ENCODE measurements around the gene TEX101.
"Not testable (repeated sequence)": the region's sequence is repeated elsewhere in the genome, so short reads cannot be mapped to it uniquely, and the experiment has no call there.

Gene TEX101

GRCh38 chr19:43414554-43414953 lies at the start of gene TEX101:
TSS of gene TEX101 (plus strand) at chr19:43414890. CDS start at chr19:43415920, 1,030 bp downstream.
- no peak for DNase-seq (ENCODE audit: low read depth)
- no peak for TF ChIP-seq CTCF (IDR thresholded peaks at IDR 0.05; ENCODE audit: control insufficient read depth, insufficient read depth, low read depth, low read length, missing control alignments)
- no peak within 1 kb of the TSS for H3K4me3 ChIP-seq (ENCODE audit: control insufficient read depth, low read depth, low read length)

- DNase-seq (ENCODE audit: low read depth) = not testable (repeated sequence)
Measured at GRCh38 chr19:43365677-43366076, 49.0 kb upstream of the TEX101 start.

GRCh38 chr19:43367822-43368221 lies 46.9 kb upstream of the TEX101 start:
- no peak overlapping the region for H3K4me3 ChIP-seq (ENCODE audit: control insufficient read depth, low read depth, low read length)
- TF ChIP-seq CTCF (IDR thresholded peaks at IDR 0.05; ENCODE audit: control insufficient read depth, insufficient read depth, low read depth, low read length, missing control alignments) = no peak
- DNase-seq (ENCODE audit: low read depth) = no peak

More at GRCh38 chr19:43365677-43366076, 49.0 kb upstream of the TEX101 start:
- not testable (repeated sequence) for H3K4me3 ChIP-seq (ENCODE audit: control insufficient read depth, low read depth, low read length)

GRCh38 chr19:43368897-43369296 lies 45.8 kb upstream of the TEX101 start:
- H3K4me3 ChIP-seq (ENCODE audit: control insufficient read depth, low read depth, low read length); DNase-seq (ENCODE audit: low read depth): not testable (repeated sequence)

GRCh38 chr19:43371909-43372308 lies 42.8 kb upstream of the TEX101 start:
- DNase-seq (ENCODE audit: low read depth) = no peak
- no peak overlapping the region for H3K4me3 ChIP-seq (ENCODE audit: control insufficient read depth, low read depth, low read length)
- TF ChIP-seq CTCF (IDR thresholded peaks at IDR 0.05; ENCODE audit: control insufficient read depth, insufficient read depth, low read depth, low read length, missing control alignments) = no peak

GRCh38 chr19:43372462-43372861 lies 42.2 kb upstream of the TEX101 start:
- H3K4me3 ChIP-seq (ENCODE audit: control insufficient read depth, low read depth, low read length) = no peak overlapping the region
- DNase-seq (ENCODE audit: low read depth) = no peak
- TF ChIP-seq CTCF (IDR thresholded peaks at IDR 0.05; ENCODE audit: control insufficient read depth, insufficient read depth, low read depth, low read length, missing control alignments) = no peak

- not testable (repeated sequence) for DNase-seq (ENCODE audit: low read depth); H3K4me3 ChIP-seq (ENCODE audit: control insufficient read depth, low read depth, low read length)
Measured at GRCh38 chr19:43377624-43378023, 37.1 kb upstream of the TEX101 start.

GRCh38 chr19:43380008-43380407 lies 34.7 kb upstream of the TEX101 start:
- no peak overlapping the region for H3K4me3 ChIP-seq (ENCODE audit: control insufficient read depth, low read depth, low read length)
- TF ChIP-seq CTCF (IDR thresholded peaks at IDR 0.05; ENCODE audit: control insufficient read depth, insufficient read depth, low read depth, low read length, missing control alignments) = no peak
- no peak for DNase-seq (ENCODE audit: low read depth)

All from AG09309 (cell line).